Stimulated activated naive CD8-positive, alpha-beta T cell treated with anti-CD3 and anti-CD28 coated beads, Interleukin-15, Interleukin-2, amounts not matched to agents 100 ng/mL and 50 ng/mL, for 24 hours (primary cell): ENCODE data around the gene CDHR5.

Experiments
- H3K27ac Mint-ChIP-seq: one replicate; pipeline ENCODE4 v1.8.0; 2021; ENCODE audit warnings: mild to moderate bottlenecking, mixed read lengths
- H3K27me3 Mint-ChIP-seq: one replicate; pipeline ENCODE4 v1.8.0; 2021; ENCODE audit warnings: mixed read lengths
- H3K36me3 Mint-ChIP-seq: one replicate; pipeline ENCODE4 v1.8.0; 2021; ENCODE audit warnings: low read depth, mixed read lengths
- H3K4me1 Mint-ChIP-seq: one replicate; pipeline ENCODE4 v1.8.0; 2021; ENCODE audit warnings: low read depth, mixed read lengths
- H3K4me3 Mint-ChIP-seq: one replicate; pipeline ENCODE4 v1.8.0; 2021; ENCODE audit warnings: mild to moderate bottlenecking, mixed read lengths
- H3K9me3 Mint-ChIP-seq: one replicate; pipeline ENCODE4 v1.8.0; 2021; ENCODE audit warnings: mixed read lengths

The CDHR5 gene, protein sequence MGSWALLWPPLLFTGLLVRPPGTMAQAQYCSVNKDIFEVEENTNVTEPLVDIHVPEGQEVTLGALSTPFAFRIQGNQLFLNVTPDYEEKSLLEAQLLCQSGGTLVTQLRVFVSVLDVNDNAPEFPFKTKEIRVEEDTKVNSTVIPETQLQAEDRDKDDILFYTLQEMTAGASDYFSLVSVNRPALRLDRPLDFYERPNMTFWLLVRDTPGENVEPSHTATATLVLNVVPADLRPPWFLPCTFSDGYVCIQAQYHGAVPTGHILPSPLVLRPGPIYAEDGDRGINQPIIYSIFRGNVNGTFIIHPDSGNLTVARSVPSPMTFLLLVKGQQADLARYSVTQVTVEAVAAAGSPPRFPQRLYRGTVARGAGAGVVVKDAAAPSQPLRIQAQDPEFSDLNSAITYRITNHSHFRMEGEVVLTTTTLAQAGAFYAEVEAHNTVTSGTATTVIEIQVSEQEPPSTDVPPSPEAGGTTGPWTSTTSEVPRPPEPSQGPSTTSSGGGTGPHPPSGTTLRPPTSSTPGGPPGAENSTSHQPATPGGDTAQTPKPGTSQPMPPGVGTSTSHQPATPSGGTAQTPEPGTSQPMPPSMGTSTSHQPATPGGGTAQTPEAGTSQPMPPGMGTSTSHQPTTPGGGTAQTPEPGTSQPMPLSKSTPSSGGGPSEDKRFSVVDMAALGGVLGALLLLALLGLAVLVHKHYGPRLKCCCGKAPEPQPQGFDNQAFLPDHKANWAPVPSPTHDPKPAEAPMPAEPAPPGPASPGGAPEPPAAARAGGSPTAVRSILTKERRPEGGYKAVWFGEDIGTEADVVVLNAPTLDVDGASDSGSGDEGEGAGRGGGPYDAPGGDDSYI

DNA sequence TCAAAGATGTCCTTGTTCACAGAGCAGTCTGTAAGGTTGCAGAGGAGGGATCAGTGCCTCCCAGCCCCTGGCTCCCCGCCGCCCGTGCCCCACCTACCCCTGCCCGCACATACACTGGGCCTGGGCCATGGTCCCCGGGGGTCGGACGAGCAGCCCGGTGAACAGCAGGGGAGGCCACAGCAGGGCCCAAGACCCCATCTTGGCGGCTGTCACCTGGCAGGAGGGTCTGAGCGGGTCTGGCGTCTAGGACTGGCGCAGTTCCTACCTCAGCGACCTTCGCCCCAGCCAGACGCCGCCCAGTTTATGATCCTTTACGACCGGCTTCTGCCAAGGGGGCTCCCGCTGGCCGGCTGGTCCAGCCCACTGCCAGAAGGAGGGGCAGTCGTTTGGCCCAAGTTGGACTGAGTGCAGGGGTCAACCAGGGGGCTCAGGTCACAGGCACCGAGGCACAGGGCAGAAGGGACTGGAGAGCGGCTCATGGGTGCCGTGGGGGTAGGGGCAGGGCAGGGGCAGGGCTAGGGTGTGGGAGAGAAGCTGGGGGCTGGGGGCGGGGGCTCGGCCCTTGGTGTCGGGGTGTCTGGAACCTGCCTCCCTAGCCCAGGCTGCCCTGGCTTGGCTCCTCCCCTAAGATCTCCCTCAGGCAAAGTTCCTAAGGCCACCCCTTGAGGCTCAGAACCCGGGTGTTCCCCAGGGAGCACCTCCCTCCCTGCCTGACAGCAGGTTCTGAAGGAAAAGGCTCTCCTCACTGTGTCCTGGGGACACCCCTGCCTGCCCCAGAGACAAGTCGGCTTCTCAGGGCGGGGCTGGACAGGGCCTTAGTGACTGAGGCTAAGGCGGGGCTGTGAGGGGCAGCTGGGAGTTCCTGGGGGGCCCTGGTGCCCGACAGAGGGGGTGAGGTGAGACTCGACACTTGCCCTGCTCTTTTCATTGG, at the start of gene CDHR5:
Gene CDHR5, minus strand, starts transcription at position 251 of the 931 bp plus-strand sequence. Its CDS starts 53 bp downstream, at position 198.
- Mint-ChIP-seq H3K36me3 (no peaks in the 10 kb centered on the region), H3K4me1 (peaks cover 23% of the 10 kb centered on the region), H3K4me3 (no peak within 1 kb of the TSS), H3K27ac (no peak within 1 kb of the TSS), H3K9me3 (no peaks in the 10 kb centered on the region), H3K27me3 (peaks cover 20% of the 10 kb centered on the region)

DNA sequence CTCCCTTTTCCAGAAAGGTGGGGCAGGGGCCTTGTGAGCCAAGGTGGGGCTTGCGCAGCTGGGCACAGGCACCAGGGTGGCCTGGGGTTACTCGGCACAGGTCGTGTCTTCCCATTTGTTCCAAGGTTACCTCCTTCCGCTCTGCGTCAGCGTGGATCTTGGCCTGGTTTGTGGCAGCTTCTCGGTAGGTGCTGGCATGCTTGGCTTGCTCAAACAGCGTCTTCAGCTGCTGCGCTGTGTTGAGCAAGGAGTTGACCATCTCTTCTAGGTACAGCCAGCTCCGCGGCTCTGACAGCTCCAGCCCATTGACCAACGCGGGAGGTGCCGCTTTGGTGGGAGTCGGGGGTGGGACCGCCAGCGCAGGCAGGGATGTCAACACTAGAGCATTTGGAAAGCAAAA, 49.7 kb upstream of the CDHR5 start:
- no peak overlapping the region for H3K4me3 Mint-ChIP-seq
- peaks cover 31% of the 10 kb centered on the region for H3K36me3 Mint-ChIP-seq
- no peaks in the 10 kb centered on the region for H3K9me3 Mint-ChIP-seq
- no peaks in the 10 kb centered on the region for H3K27me3 Mint-ChIP-seq
- no peak overlapping the region for H3K27ac Mint-ChIP-seq
- H3K4me1 Mint-ChIP-seq = no peaks in the 10 kb centered on the region

- H3K4me3 Mint-ChIP-seq = no peak overlapping the region
Observed at GRCh38 chr11:673866-674265, 49.1 kb upstream of the CDHR5 start.

GRCh38 chr11:665704-666281, 41.0 kb upstream of the CDHR5 start:
- H3K4me3 Mint-ChIP-seq = no peak overlapping the region
- no peaks in the 10 kb centered on the region for H3K4me1 Mint-ChIP-seq
- no peak overlapping the region for H3K27ac Mint-ChIP-seq
- H3K9me3 Mint-ChIP-seq = no peaks in the 10 kb centered on the region
- no peaks in the 10 kb centered on the region for H3K27me3 Mint-ChIP-seq
- peaks cover 17% of the 10 kb centered on the region for H3K36me3 Mint-ChIP-seq

More at GRCh38 chr11:673866-674265, 49.1 kb upstream of the CDHR5 start:
- Mint-ChIP-seq H3K9me3 (no peaks in the 10 kb centered on the region), H3K36me3 (peaks cover 31% of the 10 kb centered on the region), H3K4me1 (no peaks in the 10 kb centered on the region), H3K27me3 (no peaks in the 10 kb centered on the region), H3K27ac (no peak overlapping the region)

GRCh38 chr11:665062-665703, 40.4 kb upstream of the CDHR5 start:
- Mint-ChIP-seq H3K27me3 (no peaks in the 10 kb centered on the region), H3K4me1 (no peaks in the 10 kb centered on the region), H3K36me3 (peaks cover 17% of the 10 kb centered on the region), H3K4me3 (no peak overlapping the region), H3K27ac (no peak overlapping the region), H3K9me3 (no peaks in the 10 kb centered on the region)

GRCh38 chr11:662689-663274, 38.0 kb upstream of the CDHR5 start:
- H3K9me3 Mint-ChIP-seq = no peaks in the 10 kb centered on the region
- H3K36me3 Mint-ChIP-seq = peaks cover 17% of the 10 kb centered on the region
- H3K4me3 Mint-ChIP-seq = no peak overlapping the region
- no peaks in the 10 kb centered on the region for H3K27me3 Mint-ChIP-seq
- no peak overlapping the region for H3K27ac Mint-ChIP-seq
- no peaks in the 10 kb centered on the region for H3K4me1 Mint-ChIP-seq

GRCh38 chr11:660681-661444, 36.1 kb upstream of the CDHR5 start:
- Mint-ChIP-seq H3K9me3 (no peaks in the 10 kb centered on the region), H3K36me3 (peaks cover 18% of the 10 kb centered on the region), H3K4me3 (no peak overlapping the region), H3K4me1 (no peaks in the 10 kb centered on the region), H3K27me3 (no peaks in the 10 kb centered on the region), H3K27ac (no peak overlapping the region)

- peaks cover 18% of the 10 kb centered on the region for H3K36me3 Mint-ChIP-seq
- no peak overlapping the region for H3K27ac Mint-ChIP-seq
- no peaks in the 10 kb centered on the region for H3K4me1 Mint-ChIP-seq
- no peak overlapping the region for H3K4me3 Mint-ChIP-seq
- H3K27me3 Mint-ChIP-seq = no peaks in the 10 kb centered on the region
- no peaks in the 10 kb centered on the region for H3K9me3 Mint-ChIP-seq
Observed at GRCh38 chr11:660281-660680, 35.5 kb upstream of the CDHR5 start.

DNA sequence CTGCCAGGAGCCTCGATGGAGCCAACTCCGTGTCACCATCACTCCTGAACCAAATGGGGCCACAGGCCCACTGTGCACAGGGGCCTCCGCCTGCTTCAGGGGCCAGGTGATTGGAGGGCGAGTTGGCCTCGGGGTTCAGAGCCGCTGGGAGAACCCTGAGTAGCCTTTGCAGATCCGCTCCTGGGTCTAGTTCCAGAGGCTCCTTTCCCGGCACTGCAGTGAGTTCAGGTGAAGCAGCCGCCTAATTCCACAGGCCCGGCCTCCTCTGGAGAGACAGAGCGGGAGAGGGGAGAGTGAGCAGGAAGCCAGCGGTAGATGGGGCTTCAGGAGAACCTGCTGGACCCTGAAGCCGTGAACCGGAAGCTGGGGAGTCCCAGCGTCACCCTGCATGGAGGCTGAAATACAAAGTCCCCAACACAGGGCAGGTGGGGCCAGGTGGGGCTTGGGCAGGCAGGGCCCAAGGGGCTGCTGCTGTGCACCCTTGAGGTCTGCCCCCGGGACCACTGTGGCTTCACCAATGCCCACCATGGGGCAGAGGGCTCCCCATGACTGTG, 34.9 kb upstream of the CDHR5 start:
- Mint-ChIP-seq H3K4me3 (no peak overlapping the region), H3K36me3 (peaks cover 18% of the 10 kb centered on the region), H3K9me3 (no peaks in the 10 kb centered on the region), H3K27me3 (no peaks in the 10 kb centered on the region), H3K4me1 (no peaks in the 10 kb centered on the region), H3K27ac (no peak overlapping the region)

DNA sequence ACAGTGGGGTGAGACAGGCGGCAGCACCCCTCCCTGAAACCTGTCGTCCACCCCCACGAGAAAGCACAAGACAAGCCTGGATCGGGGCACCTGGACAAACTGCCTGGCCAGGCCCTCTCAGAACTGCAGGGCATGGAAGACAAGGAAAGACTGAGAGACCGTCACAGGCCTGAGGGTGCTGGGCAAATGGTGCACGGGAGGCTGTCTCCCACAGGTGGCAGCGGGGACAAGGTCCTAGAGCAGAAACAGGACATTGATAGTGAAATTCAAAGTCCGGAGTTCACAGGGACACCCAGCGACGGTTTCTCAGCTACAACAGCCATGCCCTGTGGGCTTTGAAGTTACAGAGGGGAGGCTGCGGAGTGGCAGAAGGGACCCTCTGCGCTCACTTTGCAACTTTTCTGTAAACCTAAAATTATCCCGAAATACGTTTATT, 33.0 kb upstream of the CDHR5 start:
- no peaks in the 10 kb centered on the region for H3K9me3 Mint-ChIP-seq
- H3K4me3 Mint-ChIP-seq = no peak overlapping the region
- H3K27ac Mint-ChIP-seq = no peak overlapping the region
- no peaks in the 10 kb centered on the region for H3K4me1 Mint-ChIP-seq
- peaks cover 12% of the 10 kb centered on the region for H3K36me3 Mint-ChIP-seq
- no peaks in the 10 kb centered on the region for H3K27me3 Mint-ChIP-seq

- Mint-ChIP-seq H3K27ac (no peak overlapping the region), H3K4me3 (no peak overlapping the region), H3K4me1 (no peaks in the 10 kb centered on the region), H3K9me3 (no peaks in the 10 kb centered on the region), H3K27me3 (no peaks in the 10 kb centered on the region), H3K36me3 (peaks cover 17% of the 10 kb centered on the region)
Observed at GRCh38 chr11:656866-657265, 32.1 kb upstream of the CDHR5 start.

DNA sequence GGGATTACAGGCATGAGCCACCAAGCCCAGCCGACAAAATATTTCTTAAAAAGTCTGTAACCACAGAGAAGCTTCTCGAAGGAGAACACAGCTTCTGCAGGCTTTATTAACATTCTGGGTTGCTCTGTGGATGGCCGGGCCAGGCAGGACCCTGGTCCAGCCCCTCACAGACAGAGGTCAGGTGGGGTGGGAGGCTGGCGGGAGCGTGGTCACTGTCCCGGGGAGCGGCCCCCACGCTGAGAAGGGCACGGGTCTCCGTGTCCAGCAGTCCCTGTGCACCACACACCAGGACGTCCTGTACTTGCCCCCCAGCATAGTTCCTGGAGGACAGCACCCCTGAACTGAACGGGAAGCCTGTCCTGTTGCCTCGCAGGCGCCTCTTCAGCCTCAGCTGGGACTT, 31.7 kb upstream of the CDHR5 start:
- peaks cover 21% of the 10 kb centered on the region for H3K36me3 Mint-ChIP-seq
- H3K4me1 Mint-ChIP-seq = no peaks in the 10 kb centered on the region
- H3K4me3 Mint-ChIP-seq = no peak overlapping the region
- no peaks in the 10 kb centered on the region for H3K27me3 Mint-ChIP-seq
- no peak overlapping the region for H3K27ac Mint-ChIP-seq
- no peaks in the 10 kb centered on the region for H3K9me3 Mint-ChIP-seq
